ES-I3 (cell line): ENCODE data around the gene RIPOR3.

Experiments used
- H3K36me3 ChIP-seq: 2 replicates; pipeline ENCODE4 v1.6.1; 2013; ENCODE audit warnings: mild to moderate bottlenecking, low read length, control low read depth, moderate library complexity; ENCODE audit not compliant: insufficient read depth
- H3K4me1 ChIP-seq: 2 replicates; pipeline ENCODE4 v1.6.1; 2013; ENCODE audit warnings: mild to moderate bottlenecking, control low read depth, low read length; ENCODE audit not compliant: insufficient read depth
- H3K9ac ChIP-seq: 2 replicates; pipeline ENCODE4 v1.6.1; 2013; ENCODE audit warnings: low read depth, mild to moderate bottlenecking, low read length, moderate library complexity
- H3K9me3 ChIP-seq: 2 replicates; pipeline ENCODE4 v1.6.1; 2013; ENCODE audit warnings: mild to moderate bottlenecking, low read length, moderate library complexity; ENCODE audit not compliant: control insufficient read depth, insufficient read depth

The RIPOR3 gene

DNA sequence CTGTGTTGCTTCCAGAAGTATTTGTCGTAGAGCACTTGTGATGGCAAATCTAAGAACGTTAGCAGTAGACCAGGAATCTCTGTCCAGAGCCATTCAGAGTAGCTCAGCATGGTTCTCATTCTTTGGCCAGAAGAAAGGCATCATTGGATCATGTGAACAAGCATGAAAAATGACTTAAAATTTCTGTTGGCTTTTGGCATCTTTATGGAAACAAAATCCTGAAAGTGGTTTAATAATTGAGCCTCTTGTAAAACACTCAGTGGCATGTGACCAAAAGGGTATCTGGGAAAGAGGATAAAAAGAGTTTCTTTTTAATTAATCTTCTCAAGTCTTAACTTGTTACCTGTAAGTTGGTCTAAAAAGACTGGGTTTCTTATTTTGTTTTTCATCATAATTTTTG is 126.0 kb downstream of the RIPOR3 start:
- Histone ChIP-seq H3K4me1 (peaks cover 26% of the 10 kb centered on the region; the same call in 1 of the 2 replicates), H3K9me3 (no peaks in the 10 kb centered on the region), H3K9ac (no peak overlapping the region), H3K36me3 (peaks cover 17% of the 10 kb centered on the region; the same call in 1 of the 2 replicates)

- no peaks in the 10 kb centered on the region for H3K9me3 ChIP-seq
- H3K36me3 ChIP-seq = peaks cover 11% of the 10 kb centered on the region; the same call in 1 of the 2 replicates
- peaks cover 20% of the 10 kb centered on the region; the same call in 1 of the 2 replicates for H3K4me1 ChIP-seq
- no peak overlapping the region for H3K9ac ChIP-seq
Measured at GRCh38 chr20:50563133-50563944, 128.0 kb downstream of the RIPOR3 start.

DNA sequence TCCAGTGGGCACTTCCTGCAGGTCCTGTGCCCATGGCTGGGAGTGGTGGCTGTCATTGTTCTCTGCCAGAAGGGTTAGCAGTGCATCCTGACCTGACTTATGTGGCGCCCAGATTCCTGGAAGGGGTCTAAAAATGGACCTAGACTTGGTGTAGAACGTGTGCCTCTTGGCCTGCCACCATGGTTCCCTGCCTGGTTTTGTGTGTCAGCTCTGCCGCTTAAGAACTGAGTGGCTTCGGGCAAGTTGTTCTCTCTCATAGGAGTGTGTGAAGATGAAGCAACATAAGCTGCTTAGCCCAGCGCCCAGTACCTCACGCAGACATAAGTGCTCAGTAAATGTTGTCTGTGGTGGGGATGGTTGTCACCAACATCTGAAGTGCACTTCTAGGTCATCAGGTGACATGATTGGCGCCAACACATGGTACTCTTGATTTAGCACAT is 129.1 kb downstream of the RIPOR3 start:
- Histone ChIP-seq H3K4me1 (peaks cover 20% of the 10 kb centered on the region; the same call in 1 of the 2 replicates), H3K9me3 (no peaks in the 10 kb centered on the region), H3K9ac (no peak overlapping the region), H3K36me3 (peaks cover 11% of the 10 kb centered on the region; the same call in 1 of the 2 replicates)

DNA sequence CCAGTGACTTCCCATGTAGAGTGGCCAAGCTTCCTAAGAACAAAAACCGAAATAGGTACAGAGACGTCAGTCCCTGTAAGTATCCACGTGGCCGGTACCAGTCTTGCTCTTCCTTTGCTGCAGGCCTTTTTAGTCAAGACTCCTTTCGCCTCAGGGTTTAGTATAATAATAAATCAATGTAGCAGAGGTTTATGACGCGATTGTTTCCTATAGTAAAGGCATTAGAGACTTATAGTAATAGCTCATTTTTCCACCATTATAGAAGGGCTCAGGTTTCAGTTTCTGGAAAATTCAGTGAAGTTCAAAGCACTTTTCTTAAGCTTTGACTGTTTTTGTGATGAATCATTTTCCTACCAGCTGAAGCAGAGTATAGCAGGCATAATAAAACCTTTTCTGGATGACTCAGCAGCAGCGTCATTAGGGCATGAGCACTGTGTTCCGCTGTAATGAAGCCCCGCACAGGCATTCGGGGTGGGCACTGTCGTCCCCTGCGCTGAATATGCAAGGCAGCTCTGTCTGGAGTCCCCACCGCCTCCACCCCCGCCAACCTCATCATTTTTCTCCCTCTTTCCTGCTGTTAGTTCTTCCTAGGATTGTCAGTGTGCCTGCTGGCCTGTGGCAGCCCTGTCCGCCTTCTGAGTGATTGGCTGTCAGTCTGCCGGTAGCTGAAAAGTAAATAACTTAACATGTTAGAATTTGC is 129.8 kb downstream of the RIPOR3 start:
- Histone ChIP-seq H3K36me3 (peaks cover 11% of the 10 kb centered on the region; the same call in 1 of the 2 replicates), H3K9me3 (no peaks in the 10 kb centered on the region), H3K9ac (no peak overlapping the region), H3K4me1 (peaks cover 20% of the 10 kb centered on the region; the same call in 1 of the 2 replicates)

- Histone ChIP-seq H3K9me3 (no peaks in the 10 kb centered on the region), H3K4me1 (peaks cover 20% of the 10 kb centered on the region; the same call in 1 of the 2 replicates), H3K9ac (no peak overlapping the region), H3K36me3 (peaks cover 13% of the 10 kb centered on the region)
Measured at GRCh38 chr20:50560867-50561266, 130.5 kb downstream of the RIPOR3 start.

GRCh38 chr20:50559856-50560638 is 131.3 kb downstream of the RIPOR3 start:
- Histone ChIP-seq H3K9ac (no peak overlapping the region), H3K9me3 (no peaks in the 10 kb centered on the region), H3K4me1 (peaks cover 20% of the 10 kb centered on the region; the same call in 1 of the 2 replicates), H3K36me3 (peaks cover 10% of the 10 kb centered on the region)

DNA sequence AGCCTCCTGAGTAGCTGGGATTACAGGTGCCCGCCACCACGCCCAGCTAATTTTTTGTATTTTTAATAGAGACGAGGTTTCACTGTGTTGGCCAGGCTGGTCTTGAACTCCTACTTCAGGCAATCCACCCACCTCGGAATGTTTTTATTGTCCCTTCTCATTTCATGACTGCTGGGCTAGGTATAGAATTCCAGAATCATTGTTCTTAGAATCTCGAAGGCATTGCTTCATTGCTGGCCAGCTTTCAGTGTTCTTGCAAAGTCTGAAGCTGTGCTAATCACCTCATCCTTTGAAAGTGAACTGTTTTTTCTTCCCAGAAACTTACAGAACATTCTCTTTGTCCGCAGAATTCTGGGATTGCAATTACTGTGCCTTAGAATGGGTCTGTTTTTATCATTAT is 132.2 kb downstream of the RIPOR3 start:
- Histone ChIP-seq H3K9me3 (no peaks in the 10 kb centered on the region), H3K36me3 (peaks cover 9% of the 10 kb centered on the region), H3K4me1 (peaks cover 20% of the 10 kb centered on the region; the same call in 1 of the 2 replicates), H3K9ac (no peak overlapping the region)

DNA sequence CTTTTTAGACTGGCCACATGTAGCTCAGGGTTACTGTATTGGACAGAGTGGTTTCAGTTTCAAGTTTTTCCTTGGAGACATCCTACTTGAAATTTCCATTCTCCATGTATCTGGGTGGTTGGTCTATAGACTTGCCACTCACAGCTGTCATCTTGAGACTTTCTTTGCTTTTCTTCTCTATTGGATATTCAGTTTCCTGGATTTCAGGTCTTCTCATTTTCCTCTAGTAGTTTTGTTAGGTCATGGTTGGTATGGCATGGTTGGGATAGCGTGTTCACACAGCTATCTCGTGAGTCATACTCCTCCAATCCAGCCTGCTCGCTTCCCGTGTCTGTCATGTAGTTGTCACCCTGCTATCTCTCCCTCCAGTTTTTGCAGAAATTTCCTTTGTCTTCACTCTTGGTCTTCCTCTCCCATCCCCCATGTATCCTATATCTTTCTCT is 132.8 kb downstream of the RIPOR3 start:
- H3K9ac ChIP-seq = no peak overlapping the region
- peaks cover 9% of the 10 kb centered on the region for H3K36me3 ChIP-seq

DNA sequence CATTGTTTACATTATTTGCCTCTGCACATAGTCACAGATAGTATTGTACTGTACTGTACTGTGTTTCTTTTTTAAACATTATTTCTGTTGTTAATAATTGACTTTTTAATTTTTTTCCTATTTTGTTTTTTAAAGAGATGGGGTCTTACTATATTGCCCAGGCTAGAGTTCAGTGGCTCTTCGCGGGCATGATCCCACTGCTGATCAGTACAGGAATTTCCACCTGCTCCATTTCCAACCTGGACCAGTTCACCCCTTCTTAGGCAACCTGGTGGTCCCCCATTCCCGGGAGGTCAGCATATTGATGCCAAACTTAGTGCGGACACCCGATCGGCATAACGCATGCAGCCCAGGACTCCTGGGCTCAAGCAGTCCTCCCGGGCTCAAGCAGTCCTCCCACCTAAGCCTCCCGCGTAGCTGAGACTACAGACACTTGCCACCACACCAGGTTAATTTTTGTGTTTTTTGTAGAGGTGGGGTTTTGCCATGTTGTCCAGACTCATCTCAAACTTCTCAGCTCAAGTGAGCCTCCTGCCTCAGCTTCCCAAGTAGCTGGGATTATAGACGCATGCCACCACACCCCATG is 133.7 kb downstream of the RIPOR3 start:
- Histone ChIP-seq H3K4me1 (peaks cover 20% of the 10 kb centered on the region; the same call in 1 of the 2 replicates), H3K9ac (no peak overlapping the region), H3K9me3 (no peaks in the 10 kb centered on the region), H3K36me3 (peaks cover 9% of the 10 kb centered on the region)

More for the DNA sequence above, 132.8 kb downstream of the RIPOR3 start:
- H3K9me3 ChIP-seq = no peaks in the 10 kb centered on the region
- peaks cover 20% of the 10 kb centered on the region; the same call in 1 of the 2 replicates for H3K4me1 ChIP-seq

GRCh38 chr20:50555662-50556061 is 135.7 kb downstream of the RIPOR3 start:
- Histone ChIP-seq H3K4me1 (0 out of 2 replicates have a peak, but pooled peaks cover 4% of the 10 kb centered on the region), H3K9me3 (no peaks in the 10 kb centered on the region), H3K36me3 (peaks cover 3% of the 10 kb centered on the region), H3K9ac (no peak overlapping the region)

- Histone ChIP-seq H3K9ac (no peak overlapping the region), H3K9me3 (no peaks in the 10 kb centered on the region), H3K36me3 (peaks cover 3% of the 10 kb centered on the region), H3K4me1 (no peaks in the 10 kb centered on the region)
Measured at GRCh38 chr20:50554694-50555579, 136.4 kb downstream of the RIPOR3 start.

DNA sequence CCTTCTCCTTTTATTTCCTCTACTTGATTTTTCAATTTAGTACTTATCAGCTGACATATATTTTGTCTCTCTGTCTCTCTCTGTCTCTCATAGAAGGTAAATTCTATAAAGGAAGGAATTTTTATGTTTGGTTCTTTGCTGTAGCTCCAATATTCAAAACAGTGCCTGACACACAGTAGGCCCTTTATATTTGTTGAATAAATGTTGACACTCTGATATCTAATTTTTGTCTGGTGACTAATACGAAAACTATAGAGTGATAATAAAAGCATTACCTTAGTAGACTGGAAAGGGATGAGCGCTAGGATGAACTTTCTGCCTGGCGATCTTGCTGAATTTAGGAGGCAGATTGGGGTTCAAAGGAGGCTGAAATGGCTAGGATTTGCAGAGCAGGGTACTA is 138.4 kb downstream of the RIPOR3 start:
- Histone ChIP-seq H3K36me3 (peaks cover 3% of the 10 kb centered on the region), H3K9me3 (no peaks in the 10 kb centered on the region), H3K9ac (no peak overlapping the region), H3K4me1 (no peaks in the 10 kb centered on the region)

DNA sequence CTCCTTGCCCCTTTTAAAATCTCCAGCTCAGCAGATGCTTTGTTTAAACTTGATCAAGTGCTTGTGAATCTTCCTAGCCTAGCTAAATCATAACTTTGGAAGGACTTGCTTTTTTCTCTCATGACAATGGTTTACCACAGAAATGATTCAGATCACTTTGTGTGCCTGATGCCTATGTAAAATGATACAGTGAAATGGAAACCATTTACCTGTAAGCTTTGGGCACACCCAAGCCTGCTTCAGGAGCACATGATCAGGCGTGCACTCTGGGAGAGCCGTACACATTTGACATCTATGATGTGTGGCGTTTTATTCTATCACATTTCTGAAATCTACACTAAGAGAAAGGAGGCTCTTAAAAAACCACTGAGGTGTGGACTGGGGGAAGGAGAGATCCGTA is 140.1 kb downstream of the RIPOR3 start:
- Histone ChIP-seq H3K9me3 (no peaks in the 10 kb centered on the region), H3K4me1 (no peaks in the 10 kb centered on the region), H3K36me3 (peaks cover 3% of the 10 kb centered on the region), H3K9ac (no peak overlapping the region)
